Smooth muscle cell (in vitro differentiated cells): Measurements from ENCODE around the gene CORIN. TPM values are rescaled to one million over a fixed set of nuclear protein-coding genes. Genes with fewer than 3 reads are reported as not detected.

Source experiments
- DNase-seq: peaks from one replicate; lab custom pipeline; 2025; ENCODE audit not compliant: unreplicated experiment; lab: John Stamatoyannopoulos, UW
- H2AFZ ChIP-seq: fragments of 200-600 bp; sonication (generic); 2 replicates; pipeline ENCODE4 v1.6.0; 2016; ENCODE audit warnings: antibody characterized with exemption, low read depth, mild to moderate bottlenecking
- H3F3A ChIP-seq: fragments of 200-600 bp; sonication (generic); 2 replicates; pipeline ENCODE4 v1.6.0; 2017; ENCODE audit warnings: antibody characterized with exemption, low read depth
- H3K27ac ChIP-seq: fragments of 200-600 bp; sonication (generic); 2 replicates; pipeline ENCODE4 v1.5.1; 2016; ENCODE audit warnings: low read depth, mild to moderate bottlenecking
- H3K27me3 ChIP-seq: fragments of 200-600 bp; sonication (generic); 2 replicates; pipeline ENCODE4 v1.6.1; 2016; ENCODE audit warnings: low read depth, mild to moderate bottlenecking
- H3K36me3 ChIP-seq: fragments of 200-600 bp; sonication (generic); 2 replicates; pipeline ENCODE4 v1.5.1; 2016; ENCODE audit warnings: low read depth
- H3K4me1 ChIP-seq: fragments of 200-600 bp; sonication (generic); 2 replicates; pipeline ENCODE4 v1.5.1; 2016; ENCODE audit warnings: low read depth
- H3K4me2 ChIP-seq: fragments of 200-600 bp; sonication (generic); 2 replicates; pipeline ENCODE4 v1.6.0; 2016; ENCODE audit warnings: mild to moderate bottlenecking
- H3K4me3 ChIP-seq: fragments of 200-600 bp; sonication (generic); 2 replicates; pipeline ENCODE4 v1.5.1; 2016; ENCODE audit warnings: mild to moderate bottlenecking
- H3K79me2 ChIP-seq: fragments of 200-600 bp; sonication (generic); 2 replicates; pipeline ENCODE4 v1.6.0; 2016; ENCODE audit warnings: low read depth, mild to moderate bottlenecking
- H3K9ac ChIP-seq: fragments of 200-600 bp; sonication (generic); 2 replicates; pipeline ENCODE4 v1.6.0; 2016; ENCODE audit warnings: low read depth
- H3K9me3 ChIP-seq: fragments of 200-600 bp; sonication (generic); replicated peaks from 2 replicates; pipeline ENCODE4 v1.5.1; 2016; ENCODE audit warnings: low read depth
- H4K20me1 ChIP-seq: fragments of 200-600 bp; sonication (generic); 2 replicates; pipeline ENCODE4 v1.6.0; 2016; ENCODE audit warnings: low read depth
- CTCF ChIP-seq: fragments of 200-600 bp; sonication (generic); IDR thresholded peaks from 2 replicates; pipeline ENCODE4 v1.5.1; 2017; ENCODE audit warnings: borderline replicate concordance, mild to moderate bottlenecking, antibody characterized with exemption; ENCODE audit not compliant: insufficient read depth, poor library complexity, severe bottlenecking
- WGBS: methylation state at CpG from one replicate; pipeline ENCODE4 v1.1.7; 2016; ENCODE audit warnings: low lambda C conversion rate; 5-methylcytosine and 5-hydroxymethylcytosine counted together
- polyA plus RNA-seq: library from polyadenylated mRNA; unstranded; fragments of >200 nt; fragmentation: Nextera tagmentation; extraction: Ambion mirVana; gene quantifications from 2 replicates; pipeline ENCODE4 v1.2.1, GENCODE V29; 2016
- total RNA-seq: library from RNA; depleted of rRNA; stranded (reverse); fragments of >200 nt; gene quantifications from 2 replicates; pipeline ENCODE4 v1.2.3, GENCODE V29; 2014

CORIN gene
- total and polyA plus RNA-seq, 2 experiments from 2014 or later, result 0.27 to 1.8 TPM

GRCh38 chr4:47721892-47722575, 115.8 kb downstream of the CORIN start:
- no peaks in the 10 kb centered on the region for H3K9me3 ChIP-seq
- no peak for TF ChIP-seq CTCF
- H3K4me3 ChIP-seq, result no peak overlapping the region
- no peak for DNase-seq
- H3F3A ChIP-seq, result no peaks in the 10 kb centered on the region
- no peaks in the 10 kb centered on the region for H3K79me2 ChIP-seq
- H4K20me1 ChIP-seq, result no peaks in the 10 kb centered on the region
- no peaks in the 10 kb centered on the region for H3K36me3 ChIP-seq
- H3K4me1 ChIP-seq, result peaks cover 2% of the 10 kb centered on the region
- H3K4me2 ChIP-seq, result no peak overlapping the region
- H3K27ac ChIP-seq, result no peak overlapping the region
- H3K27me3 ChIP-seq, result no peaks in the 10 kb centered on the region
- WGBS, result 89% methylated on average over 5 of the region's 5 CpGs
- no peak overlapping the region for H3K9ac ChIP-seq
- H2AFZ ChIP-seq, result no peak overlapping the region

GRCh38 chr4:47721485-47721884, 116.4 kb downstream of the CORIN start:
- no peak for DNase-seq
- H3K36me3 ChIP-seq, result no peaks in the 10 kb centered on the region
- H3K27ac ChIP-seq, result no peak overlapping the region
- no peak overlapping the region for H3K4me2 ChIP-seq
- WGBS, result 92% methylated on average over 6 of the region's 6 CpGs
- H3K79me2 ChIP-seq, result no peaks in the 10 kb centered on the region
- H3K9me3 ChIP-seq, result no peaks in the 10 kb centered on the region
- H3K9ac ChIP-seq, result no peak overlapping the region
- no peak overlapping the region for H3K4me3 ChIP-seq
- peaks cover 6% of the 10 kb centered on the region for H3K4me1 ChIP-seq
- no peak overlapping the region for H2AFZ ChIP-seq
- no peaks in the 10 kb centered on the region for H3F3A ChIP-seq
- TF ChIP-seq CTCF, result no peak
- H3K27me3 ChIP-seq, result no peaks in the 10 kb centered on the region
- H4K20me1 ChIP-seq, result no peaks in the 10 kb centered on the region

- no peaks in the 10 kb centered on the region for H3K9me3 ChIP-seq
- no peak for DNase-seq
- no peaks in the 10 kb centered on the region for H3K36me3 ChIP-seq
- 92% methylated on average over 2 of the region's 2 CpGs for WGBS
- H3K4me3 ChIP-seq, result no peak overlapping the region
- H3K27me3 ChIP-seq, result no peaks in the 10 kb centered on the region
- H3K27ac ChIP-seq, result no peak overlapping the region
- H3K4me1 ChIP-seq, result peaks cover 6% of the 10 kb centered on the region
- no peak overlapping the region for H2AFZ ChIP-seq
- no peaks in the 10 kb centered on the region for H3F3A ChIP-seq
- no peaks in the 10 kb centered on the region for H4K20me1 ChIP-seq
- H3K9ac ChIP-seq, result no peak overlapping the region
- TF ChIP-seq CTCF, result no peak
- no peak overlapping the region for H3K4me2 ChIP-seq
- H3K79me2 ChIP-seq, result no peaks in the 10 kb centered on the region
Measured at GRCh38 chr4:47720787-47721186, 117.1 kb downstream of the CORIN start.

- H3F3A ChIP-seq, result no peaks in the 10 kb centered on the region
- peaks cover 6% of the 10 kb centered on the region for H3K4me1 ChIP-seq
- H3K36me3 ChIP-seq, result no peaks in the 10 kb centered on the region
- no peaks in the 10 kb centered on the region for H3K27me3 ChIP-seq
- H3K4me2 ChIP-seq, result no peak overlapping the region
- H3K4me3 ChIP-seq, result no peak overlapping the region
- H3K9me3 ChIP-seq, result no peaks in the 10 kb centered on the region
- no peaks in the 10 kb centered on the region for H4K20me1 ChIP-seq
- no peak for DNase-seq
- WGBS, result 79% methylated on average over 4 of the region's 4 CpGs
- H3K9ac ChIP-seq, result no peak overlapping the region
- no peak for TF ChIP-seq CTCF
- no peak overlapping the region for H2AFZ ChIP-seq
- H3K27ac ChIP-seq, result no peak overlapping the region
- no peaks in the 10 kb centered on the region for H3K79me2 ChIP-seq
Measured at GRCh38 chr4:47719576-47719975, 118.3 kb downstream of the CORIN start.
